B cell (primary cell): ENCODE results near the gene POM121. TPM values are rescaled to one million over a fixed set of nuclear protein-coding genes. Genes with fewer than 3 reads are reported as not detected.
"Not testable (repeated sequence)": the region's sequence is repeated elsewhere in the genome, so short reads cannot be mapped to it uniquely, and the experiment has no call there.

Source experiments
- ATAC-seq: fragments of 200-7000 bp; cut with Tn5 transposase; one replicate; pipeline ENCODE4 v1.10.0; 2021; ENCODE audit warnings: low read depth, mild to moderate bottlenecking, moderate number of reproducible peaks, moderate library complexity
- CTCF ChIA-PET: fragments of 350-600 bp; sonication (Branson Sonifier 250); formaldehyde crosslinking; loops from one replicate; lab custom pipeline; 2021; ENCODE audit warnings: antibody characterized with exemption, inconsistent platforms; lab: Charles Lee
- POLR2A ChIA-PET: fragments of 350-600 bp; sonication (Branson Sonifier 250); formaldehyde crosslinking; loops from one replicate; lab custom pipeline; 2021; ENCODE audit warnings: antibody characterized with exemption; lab: Charles Lee
- DNase-seq: peaks from one replicate; pipeline ENCODE4 v3.0.0; 2013
- H2AFZ ChIP-seq: 2 replicates; pipeline ENCODE4 v1.6.1; 2012; ENCODE audit warnings: mild to moderate bottlenecking, low read depth, low read length; ENCODE audit not compliant: insufficient read depth, poor library complexity, severe bottlenecking
- H3K27ac ChIP-seq, 2 donors: 1 replicate in 1 of 2; 2 replicates in 1 of 2; pipeline ENCODE4 v1.5.1; 2012 to 2013; ENCODE audit warnings: low read length in 2 of 2, mild to moderate bottlenecking in 2 of 2, moderate library complexity in 1 of 2
- H3K27me3 ChIP-seq, 4 experiments: fragments of 200-600 bp in 1 of 4; sonication (generic) in 1 of 4; replicated peaks in 1 of 4; 1 replicate in 2 of 4; 2 replicates in 2 of 4; pipeline versions ENCODE4 v1.6.1 to v1.7.0; 2013 to 2016; ENCODE audit warnings: low read length in 3 of 4, mild to moderate bottlenecking in 2 of 4, mixed read lengths in 1 of 4, moderate library complexity in 1 of 4; ENCODE audit not compliant: insufficient read depth in 4 of 4, control insufficient read depth in 3 of 4; ENCODE audit errors: control extremely low read depth in 1 of 4
- H3K36me3 ChIP-seq, 2 experiments: replicated peaks in 1 of 2; 1 replicate in 1 of 2; 2 replicates in 1 of 2; pipeline versions ENCODE4 v1.6.1 to v1.7.1; 2013; ENCODE audit warnings: low read length in 1 of 2; ENCODE audit not compliant: insufficient read depth in 2 of 2, control insufficient read depth in 1 of 2; ENCODE audit errors: control extremely low read depth in 1 of 2, extremely low read depth in 1 of 2
- H3K4me1 ChIP-seq, 2 donors: fragments of 200-600 bp in 1 of 2; sonication (generic) in 1 of 2; 1 replicate in 1 of 2; 2 replicates in 1 of 2; pipeline versions ENCODE4 v1.5.1 to v1.6.1; 2013 to 2017; ENCODE audit warnings: low read length in 2 of 2; ENCODE audit not compliant: control insufficient read depth in 2 of 2, insufficient read depth in 2 of 2
- H3K4me2 ChIP-seq: replicated peaks from 2 replicates; pipeline ENCODE3; 2012; ENCODE audit warnings: mild to moderate bottlenecking, low read depth, low read length; ENCODE audit not compliant: poor library complexity, severe bottlenecking
- H3K4me3 ChIP-seq, 5 experiments: fragments of 200-600 bp in 1 of 5; sonication (generic) in 1 of 5; 1 replicate in 3 of 5; 2 replicates in 2 of 5; pipeline versions ENCODE4 v1.5.1 to v1.7.0; 2011 to 2016; ENCODE audit warnings: low read length in 4 of 5, mild to moderate bottlenecking in 4 of 5, low read depth in 2 of 5, control low read depth in 1 of 5, moderate library complexity in 1 of 5; ENCODE audit not compliant: insufficient read depth in 1 of 5; ENCODE audit errors: control extremely low read depth in 1 of 5, extremely low read depth in 1 of 5
- H3K79me2 ChIP-seq: fragments of 200-600 bp; sonication (generic); one replicate; pipeline ENCODE4 v1.6.0; 2016; ENCODE audit warnings: low read length; ENCODE audit not compliant: control insufficient read depth, insufficient read depth
- H3K9ac ChIP-seq: fragments of 200-600 bp; sonication (generic); 2 replicates; pipeline ENCODE4 v1.6.1; 2017; ENCODE audit warnings: mild to moderate bottlenecking, low read length, moderate library complexity
- H3K9me3 ChIP-seq, 3 donors: one replicate each; pipeline versions ENCODE4 v1.6.1 to v1.7.1; 2013; ENCODE audit warnings: low read length in 2 of 3; ENCODE audit not compliant: control insufficient read depth in 2 of 3, insufficient read depth in 1 of 3; ENCODE audit errors: control extremely low read depth in 1 of 3
- H4K20me1 ChIP-seq: 2 replicates; pipeline ENCODE4 v1.6.0; 2012; ENCODE audit warnings: mild to moderate bottlenecking, low read length; ENCODE audit not compliant: insufficient read depth, control insufficient read depth, poor library complexity, severe bottlenecking
- H3K27ac Mint-ChIP-seq: one replicate; pipeline ENCODE4 v1.8.0; 2021; ENCODE audit warnings: mixed read lengths
- H3K27me3 Mint-ChIP-seq: one replicate; pipeline ENCODE4 v1.8.0; 2021; ENCODE audit warnings: mixed read lengths
- H3K4me1 Mint-ChIP-seq: one replicate; pipeline ENCODE4 v1.8.0; 2021; ENCODE audit warnings: mixed read lengths
- H3K4me3 Mint-ChIP-seq: one replicate; pipeline ENCODE4 v1.8.0; 2021; ENCODE audit warnings: mixed read lengths
- H3K9me3 Mint-ChIP-seq: one replicate; pipeline ENCODE4 v1.8.0; 2022; ENCODE audit warnings: mixed read lengths; ENCODE audit not compliant: insufficient read depth
- WGBS: methylation state at CpG from one replicate; pipeline ENCODE4 v1.1.5; 2013; ENCODE audit warnings: missing lambda C conversion rate; ENCODE audit not compliant: insufficient coverage; 5-methylcytosine and 5-hydroxymethylcytosine counted together
- intact Hi-C: fragments of 100-400 bp; cut with micrococcal nuclease; formaldehyde crosslinking; loops from one replicate; pipeline ENCODE4 v1.10.0; 2022
- polyA plus RNA-seq: library from polyadenylated mRNA; depleted of rRNA; stranded (reverse); fragments of >200 nt; gene quantifications from 2 replicates; pipeline ENCODE4 v1.2.3, GENCODE V29; 2012
- total RNA-seq, 2 donors: library from RNA; stranded (reverse); fragments of 120-200 nt in 1 of 2; gene quantifications; 1 replicate in 1 of 2; 2 replicates in 1 of 2; pipeline versions ENCODE4 v1.2.3 to v1.2.4, GENCODE V29; 2013 to 2022

Gene POM121
- total and polyA plus RNA-seq, 2 donors (not counting 1 experiment from before 2014, with no cell fraction given), result 25.0 to 57.9 TPM

GRCh38 chr7:72982084-72982483 is 57.2 kb downstream of the POM121 start:
- ATAC-seq, H3K27ac ChIP-seq, H3K27ac Mint-ChIP-seq, H3K79me2 ChIP-seq, H3K9ac ChIP-seq, DNase-seq, H4K20me1 ChIP-seq, intact Hi-C loops, POLR2A ChIA-PET, H3K4me3 ChIP-seq, H2AFZ ChIP-seq, H3K4me2 ChIP-seq, H3K9me3 Mint-ChIP-seq, H3K4me1 ChIP-seq, H3K4me1 Mint-ChIP-seq, H3K36me3 ChIP-seq, H3K9me3 ChIP-seq, H3K27me3 Mint-ChIP-seq, H3K27me3 ChIP-seq, H3K4me3 Mint-ChIP-seq, CTCF ChIA-PET: not testable (repeated sequence)
- WGBS, result no CpG with 5 or more reads among the region's 11 CpGs

GRCh38 chr7:72990146-72990913 is 65.4 kb downstream of the POM121 start:
- H3K27ac Mint-ChIP-seq, ATAC-seq, H3K4me3 Mint-ChIP-seq, H3K79me2 ChIP-seq, POLR2A ChIA-PET, H3K4me2 ChIP-seq, H2AFZ ChIP-seq, H3K36me3 ChIP-seq, H3K9me3 Mint-ChIP-seq, CTCF ChIA-PET, H3K27me3 ChIP-seq, H3K4me3 ChIP-seq, H3K9ac ChIP-seq, H3K4me1 ChIP-seq, H3K27ac ChIP-seq, H3K4me1 Mint-ChIP-seq, H3K9me3 ChIP-seq, intact Hi-C loops, H3K27me3 Mint-ChIP-seq, H4K20me1 ChIP-seq, DNase-seq: not testable (repeated sequence)
- 100% methylated on average over 2 of the region's 14 CpGs for WGBS

DNA sequence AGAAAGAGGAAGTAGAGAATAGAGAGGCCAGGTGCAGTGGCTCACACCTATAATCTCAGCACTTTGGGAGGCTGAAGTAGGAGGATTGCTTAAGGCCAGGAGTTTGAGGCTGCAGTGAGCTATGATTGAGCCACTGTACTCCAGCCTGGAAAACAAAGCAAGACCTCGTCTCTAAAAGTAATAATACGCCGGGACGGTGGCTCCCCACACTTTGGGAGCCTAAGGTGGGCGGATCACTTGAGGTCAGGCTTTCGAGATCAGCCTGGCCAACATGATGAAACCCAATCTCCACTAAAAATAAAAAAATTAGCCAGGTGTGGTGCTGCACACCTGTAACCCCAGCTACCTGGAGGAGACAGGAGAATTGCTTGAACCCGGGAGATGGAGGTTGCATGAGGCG is 70.6 kb downstream of the POM121 start:
- H3K4me3 ChIP-seq, H3K9ac ChIP-seq, ATAC-seq, CTCF ChIA-PET, H3K27ac ChIP-seq, H3K4me3 Mint-ChIP-seq, POLR2A ChIA-PET, H2AFZ ChIP-seq, H3K4me2 ChIP-seq, H3K79me2 ChIP-seq, DNase-seq, H3K27me3 ChIP-seq, H3K4me1 ChIP-seq, H3K27me3 Mint-ChIP-seq, H3K36me3 ChIP-seq, H4K20me1 ChIP-seq, H3K4me1 Mint-ChIP-seq, H3K9me3 ChIP-seq, intact Hi-C loops, H3K27ac Mint-ChIP-seq, H3K9me3 Mint-ChIP-seq: not testable (repeated sequence)
- no CpG with 5 or more reads among the region's 8 CpGs for WGBS

DNA sequence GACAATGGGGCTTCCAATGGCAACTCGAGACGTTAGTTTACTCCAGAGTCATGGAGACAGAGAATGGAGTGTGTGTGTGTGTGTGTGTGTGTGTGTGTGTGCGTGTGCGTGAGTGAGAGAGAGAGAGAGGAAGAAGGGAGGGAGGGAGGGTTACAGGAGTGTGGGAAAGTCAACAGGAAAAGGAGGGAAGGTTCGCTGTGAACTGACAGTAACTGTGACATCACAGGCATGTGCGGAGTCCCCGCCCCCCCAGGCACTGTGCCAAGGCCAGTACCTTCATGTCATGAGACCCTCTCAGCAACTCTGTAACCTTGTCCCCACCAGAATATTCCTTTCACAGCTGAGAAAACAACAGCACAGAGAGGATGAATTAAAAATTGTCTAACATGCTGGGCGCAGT is 72.6 kb downstream of the POM121 start:
- H4K20me1 ChIP-seq, POLR2A ChIA-PET, H3K9me3 ChIP-seq, H3K4me1 ChIP-seq, H3K27ac ChIP-seq, H3K27ac Mint-ChIP-seq, H3K4me3 ChIP-seq, ATAC-seq, H3K9me3 Mint-ChIP-seq, intact Hi-C loops, H3K9ac ChIP-seq, H3K27me3 ChIP-seq, CTCF ChIA-PET, H3K79me2 ChIP-seq, DNase-seq, H2AFZ ChIP-seq, H3K4me2 ChIP-seq, H3K4me1 Mint-ChIP-seq, H3K27me3 Mint-ChIP-seq, H3K36me3 ChIP-seq, H3K4me3 Mint-ChIP-seq: not testable (repeated sequence)
- WGBS, result no CpG with 5 or more reads among the region's 8 CpGs
